ENCODE results near the gene TRAPPC12.

Gene TRAPPC12

GRCh38 chr2:3409627-3410170 is 30.2 kb downstream of the TRAPPC12 start:
- no peak for DNase-seq

- DNase-seq: no peak
Observed at GRCh38 chr2:3411103-3411502, 31.6 kb downstream of the TRAPPC12 start.

GRCh38 chr2:3413697-3414096 is 34.2 kb downstream of the TRAPPC12 start:
- DNase-seq: no peak

DNA sequence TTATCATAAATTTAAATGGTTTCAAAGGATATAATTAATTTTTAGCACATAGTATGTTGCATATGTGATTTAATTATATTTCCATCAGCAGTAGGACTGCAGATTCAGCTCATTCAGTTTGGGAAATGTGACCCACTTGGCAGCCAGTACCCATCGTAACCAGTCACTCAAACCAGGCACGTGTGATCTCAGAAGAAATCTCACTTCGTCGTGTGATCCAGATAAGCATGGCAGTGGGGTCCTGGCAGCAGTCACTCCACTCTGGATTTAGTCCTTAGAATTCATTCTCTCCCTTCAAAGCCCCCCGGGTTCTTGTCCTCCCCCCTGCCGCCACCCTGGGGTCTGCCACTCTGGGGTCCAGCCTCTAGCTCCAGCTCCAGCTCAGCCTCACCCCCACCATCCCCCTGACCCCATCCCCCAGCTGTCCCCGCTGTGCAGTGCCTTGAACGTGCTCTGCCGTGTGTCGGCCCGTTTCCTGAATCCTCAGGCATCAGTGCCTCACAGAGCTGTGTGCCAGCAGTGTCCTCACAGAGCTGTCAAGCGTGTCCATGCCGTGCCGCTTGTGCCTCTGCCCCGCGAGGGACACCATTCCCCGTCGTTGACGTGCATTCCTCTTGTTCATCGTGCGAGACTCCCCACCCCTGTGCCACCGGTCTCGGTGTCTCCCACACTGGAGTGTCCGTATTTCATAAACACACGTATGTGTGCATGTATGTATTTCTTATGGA is 34.8 kb downstream of the TRAPPC12 start:
- no peak for DNase-seq

DNA sequence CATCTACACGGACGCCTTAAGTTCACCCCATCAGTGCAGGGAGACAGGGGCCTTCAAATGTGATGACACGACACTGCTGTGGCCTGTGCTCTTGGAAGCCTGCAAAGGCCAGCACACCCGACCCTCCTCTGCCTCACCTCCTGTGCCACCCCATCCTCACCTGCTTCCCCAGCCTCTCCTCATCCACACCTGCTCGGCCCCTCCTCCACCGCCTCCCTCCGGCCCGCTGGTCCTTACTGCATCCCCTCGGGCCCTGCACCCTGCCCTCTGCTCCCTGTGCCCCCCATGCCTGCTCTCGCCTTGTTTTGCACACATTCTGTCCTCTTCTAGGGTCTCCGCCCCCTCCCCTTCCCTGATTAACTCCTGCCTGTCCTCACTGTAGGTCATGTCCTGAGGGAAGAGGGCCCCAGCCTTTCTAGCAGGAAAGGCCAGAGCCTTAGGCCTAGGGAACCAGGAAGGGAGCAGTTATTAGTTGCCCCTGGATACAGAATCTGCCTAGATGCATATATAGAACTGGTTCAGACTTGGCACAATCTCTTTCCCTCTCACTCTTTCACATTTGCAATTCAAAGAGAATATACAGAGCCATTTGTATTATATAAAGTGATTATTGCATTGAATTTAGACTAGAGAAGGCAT is 39.4 kb downstream of the TRAPPC12 start:
- DNase-seq: no peak

DNA sequence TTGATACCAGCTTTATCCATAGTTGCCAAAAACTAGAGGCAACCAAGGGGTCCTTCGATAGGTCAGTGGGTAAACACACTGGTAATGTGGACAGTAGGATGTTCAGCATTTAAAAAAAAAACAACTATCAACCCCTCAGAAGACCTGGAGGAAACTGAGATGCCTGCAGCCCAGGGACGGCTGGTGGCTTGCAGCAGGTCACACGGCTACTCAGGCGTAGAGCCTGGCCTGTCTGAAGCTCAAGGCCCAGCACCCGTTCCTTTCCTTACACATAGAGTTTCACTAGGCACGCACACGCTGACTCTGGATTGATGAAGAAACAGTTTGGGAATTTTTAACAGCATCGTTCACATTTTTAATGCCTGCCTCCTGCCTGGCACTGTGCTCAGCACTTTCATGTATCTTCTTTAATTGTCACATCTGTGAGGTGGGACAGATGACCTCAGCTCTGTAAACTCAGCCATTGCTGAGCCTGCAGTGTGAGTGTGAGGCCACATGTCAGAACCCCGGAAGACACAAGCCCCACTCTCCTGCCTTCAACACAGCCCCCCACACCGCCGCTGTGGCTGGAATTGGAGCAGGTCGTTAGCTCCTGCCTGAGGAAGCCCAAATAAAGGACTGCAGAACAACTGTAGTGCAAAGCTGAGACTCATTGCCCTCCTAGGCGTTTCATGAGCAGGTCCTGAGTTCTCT is 40.7 kb downstream of the TRAPPC12 start:
- DNase-seq: no peak

DNA sequence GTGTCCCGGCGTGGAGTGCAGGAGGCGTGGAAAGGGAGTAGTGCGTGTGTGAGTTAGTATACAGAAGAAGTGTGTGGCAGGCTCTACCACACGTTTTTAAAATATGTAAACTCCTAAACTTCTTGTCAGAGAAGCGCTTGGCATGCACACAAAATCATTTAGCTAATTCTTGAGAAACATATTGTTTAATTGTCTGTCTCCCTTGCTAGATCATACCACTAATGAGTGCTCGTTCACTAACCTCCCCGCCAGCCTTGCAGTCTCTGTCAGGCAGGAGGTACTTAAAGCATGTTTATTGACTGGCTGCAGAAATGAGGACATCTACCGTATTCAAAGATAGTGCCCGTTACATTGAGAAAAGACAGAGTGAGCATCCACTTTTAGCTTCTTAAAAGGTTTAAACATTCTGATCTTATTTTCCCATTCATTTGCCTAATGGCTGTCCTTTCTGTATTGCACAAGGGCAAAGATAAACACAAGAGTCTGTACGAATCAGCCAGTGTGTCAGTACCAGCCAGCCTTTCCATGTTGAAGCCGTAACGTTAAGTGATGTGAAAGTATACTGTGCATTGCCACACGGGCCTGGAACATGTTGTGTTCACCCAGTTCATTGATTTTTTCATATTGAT is 41.4 kb downstream of the TRAPPC12 start:
- no peak for DNase-seq

DNA sequence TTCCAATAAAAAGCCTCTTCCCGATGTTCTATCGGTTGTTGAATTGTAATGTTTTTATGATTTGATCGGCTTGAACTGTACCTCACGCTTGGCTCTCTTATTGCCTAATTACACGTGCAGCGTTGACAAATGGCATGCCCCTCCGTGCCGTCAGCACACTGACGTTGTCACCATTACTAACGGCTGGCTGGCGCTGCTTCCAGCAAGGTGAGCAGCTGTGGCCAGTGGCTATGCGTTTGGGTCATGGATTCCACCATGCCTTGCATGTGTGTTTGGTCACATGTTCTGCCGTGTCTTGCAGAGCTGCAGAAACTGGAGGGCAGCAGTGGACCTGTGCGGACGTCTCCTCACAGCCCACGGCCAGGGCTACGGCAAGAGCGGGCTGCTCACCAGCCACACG is 42.1 kb downstream of the TRAPPC12 start:
- DNase-seq: no peak

DNA sequence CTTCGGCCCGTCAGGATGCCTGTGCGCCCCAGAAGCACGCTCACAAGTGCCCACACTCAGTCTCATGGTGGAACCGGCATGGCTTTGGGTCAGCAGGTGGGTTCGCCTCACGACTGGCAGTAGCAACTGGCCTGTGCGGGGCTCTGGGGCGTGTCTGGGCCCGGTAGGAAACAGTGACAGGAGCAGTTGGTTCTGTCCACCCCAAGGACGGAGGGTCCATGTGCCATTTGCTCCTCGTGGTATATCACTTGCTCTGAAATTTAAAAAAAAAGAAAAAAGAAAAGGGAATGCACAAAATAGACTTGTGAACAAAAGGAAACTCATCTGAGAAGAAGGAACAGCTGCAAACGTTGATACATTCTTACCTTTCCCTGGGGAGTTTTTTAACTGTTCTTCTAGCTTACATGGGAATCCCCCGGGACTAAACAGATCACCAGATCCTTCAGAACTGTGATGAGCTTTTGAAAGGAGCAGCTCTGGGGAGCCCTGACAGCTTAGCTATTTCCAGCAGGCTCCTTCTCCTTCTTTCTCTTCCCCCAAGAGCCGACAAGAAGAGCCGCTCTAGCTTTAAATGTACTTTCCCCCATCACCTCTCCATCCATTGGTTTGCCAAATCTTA is 42.8 kb downstream of the TRAPPC12 start:
- DNase-seq: no peak

- DNase-seq: peak; percentile 52
Observed at GRCh38 chr2:3423492-3424170, 44.1 kb downstream of the TRAPPC12 start.

DNA sequence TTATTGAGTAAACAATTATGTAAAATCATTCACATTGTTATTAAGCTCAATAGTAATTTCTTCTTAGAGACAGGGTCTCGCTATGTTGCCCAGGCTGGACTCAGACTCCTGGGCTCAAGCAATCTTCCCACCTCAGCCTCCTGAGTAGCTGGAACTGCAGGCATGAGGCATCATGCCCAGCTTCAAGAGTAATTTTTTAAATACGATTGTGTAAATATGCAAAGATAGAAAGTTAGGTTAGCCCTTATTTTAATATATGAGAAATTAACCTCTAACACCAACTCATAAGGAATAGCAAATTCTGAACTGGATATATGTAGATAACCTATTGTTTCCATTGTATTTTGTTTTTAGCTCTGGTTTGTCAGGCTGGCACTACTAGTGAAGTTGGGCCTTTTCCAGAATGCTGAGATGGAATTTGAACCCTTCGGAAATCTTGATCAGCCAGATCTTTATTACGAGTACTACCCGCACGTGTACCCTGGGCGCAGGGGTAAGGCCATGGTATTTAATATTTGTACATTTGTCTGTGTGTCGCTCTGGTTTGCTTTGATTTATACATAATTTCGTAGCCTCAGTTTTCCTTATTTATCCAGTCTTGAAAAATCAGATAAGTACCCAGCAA is 44.8 kb downstream of the TRAPPC12 start:
- no peak for DNase-seq

GRCh38 chr2:3426615-3427014 is 47.1 kb downstream of the TRAPPC12 start:
- no peak for DNase-seq

GRCh38 chr2:3427272-3427671 is 47.8 kb downstream of the TRAPPC12 start:
- no peak for DNase-seq

DNA sequence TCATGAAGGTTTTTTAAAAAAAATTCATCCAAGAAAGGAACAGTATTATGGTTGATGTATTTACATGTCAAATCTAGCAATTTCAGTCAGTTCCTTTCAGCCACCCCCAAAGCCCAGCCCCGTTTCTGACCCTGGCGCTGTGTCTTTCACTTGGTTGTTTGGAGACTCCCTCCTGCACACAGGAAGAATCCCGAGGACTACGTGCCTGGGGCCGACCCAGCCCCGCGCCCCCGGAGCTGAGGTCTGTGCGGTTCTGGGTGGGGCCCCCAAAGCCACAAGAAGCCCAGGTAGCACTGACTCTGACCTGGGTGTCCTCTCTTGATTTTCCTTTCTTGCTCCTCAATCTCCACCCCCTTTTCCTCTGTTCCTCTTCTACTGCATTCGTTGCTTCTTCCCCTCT is 49.1 kb downstream of the TRAPPC12 start:
- no peak for DNase-seq

DNA sequence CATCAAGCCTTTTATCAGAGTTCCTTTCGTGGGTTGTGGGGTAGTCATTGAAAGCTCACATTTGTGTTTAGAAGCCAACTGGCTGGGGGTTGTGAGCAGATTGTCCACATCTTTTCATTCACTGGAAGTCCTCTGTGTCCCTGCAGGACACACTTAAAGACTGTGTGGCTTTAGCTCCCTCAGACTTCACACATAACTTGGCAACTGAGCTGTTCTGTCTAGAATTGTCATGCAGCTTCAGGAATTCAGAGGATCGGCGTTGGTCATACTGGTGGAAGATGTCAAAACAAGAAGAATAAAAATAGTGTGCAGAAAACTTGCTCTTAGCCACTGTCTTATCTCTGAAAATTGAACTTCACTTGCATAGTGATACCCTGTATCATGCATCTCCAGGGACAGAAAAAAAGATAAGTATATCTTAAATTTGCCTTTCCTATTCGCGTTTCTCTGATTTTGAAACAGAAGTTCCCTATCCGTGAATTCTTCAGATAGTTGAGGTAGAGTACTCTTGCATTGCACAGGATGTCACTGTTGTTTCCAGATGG is 49.6 kb downstream of the TRAPPC12 start:
- no peak for DNase-seq

DNA sequence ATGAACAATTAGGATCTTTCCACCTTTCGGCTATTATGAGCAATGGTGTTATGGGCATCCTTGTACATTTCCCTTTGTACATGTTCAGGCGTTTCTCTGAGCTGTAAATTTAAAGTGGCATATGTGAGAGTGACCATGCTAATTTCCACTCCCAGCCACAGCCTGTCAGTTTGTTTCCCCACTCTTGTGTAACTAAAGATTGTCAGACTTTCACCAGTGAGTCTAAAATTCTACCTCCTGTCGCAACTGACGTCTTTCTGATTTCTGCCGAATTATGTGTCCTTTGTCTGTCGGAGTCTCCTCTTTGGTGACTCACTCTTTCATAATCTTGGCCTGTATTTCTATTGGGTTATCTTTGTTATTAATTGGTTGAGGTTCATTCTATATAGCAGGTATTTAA is 50.7 kb downstream of the TRAPPC12 start:
- DNase-seq: no peak

- DNase-seq: no peak
Observed at GRCh38 chr2:3430740-3431490, 51.4 kb downstream of the TRAPPC12 start.

- no peak for DNase-seq
Observed at GRCh38 chr2:3432067-3432466, 52.6 kb downstream of the TRAPPC12 start.

GRCh38 chr2:3432693-3433338 is 53.3 kb downstream of the TRAPPC12 start:
- DNase-seq: no peak

DNA sequence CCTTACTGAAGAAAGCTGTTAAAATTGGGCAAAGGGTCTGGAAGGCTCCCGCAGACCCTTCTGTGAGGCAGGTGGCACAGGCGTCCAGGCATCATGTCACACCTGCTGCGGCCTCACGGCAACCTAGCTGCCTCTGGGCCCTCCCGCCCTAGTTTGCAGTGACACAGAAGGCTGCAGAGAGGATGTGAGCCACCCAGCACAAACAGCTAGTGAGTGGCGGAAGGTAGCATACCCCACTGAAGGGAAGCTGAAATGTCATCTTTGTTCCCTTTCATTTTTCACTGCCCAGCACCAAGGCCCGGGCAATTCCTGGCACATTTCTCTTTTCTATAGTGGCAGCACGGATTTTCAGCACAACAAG is 53.8 kb downstream of the TRAPPC12 start:
- no peak for DNase-seq
